HepG2 (cell line): ENCODE measurements around the gene SMOC1.

ENCODE experiments used
- KDM4B ChIP-seq: sonication (generic); formaldehyde crosslinking; IDR thresholded peaks from 2 replicates; pipeline ENCODE4 v1.4.0; 2020; ENCODE audit warnings: missing genetic modification reagents
- SRF ChIP-seq: IDR thresholded peaks from 2 replicates; pipeline ENCODE4 v1.6.1; 2011; ENCODE audit warnings: mild to moderate bottlenecking, low read depth, low read length, moderate library complexity
- TRIM24 ChIP-seq: sonication (generic); formaldehyde crosslinking; IDR thresholded peaks from 2 replicates; pipeline ENCODE4 v1.8.0; 2022; ENCODE audit warnings: mild to moderate bottlenecking, missing genetic modification reagents
- TF ChIP-seq, protein P1 (sequence below): sonication (generic); formaldehyde crosslinking; IDR thresholded peaks from 2 replicates; pipeline ENCODE4 v1.5.0; 2020; ENCODE audit warnings: mild to moderate bottlenecking, missing genetic modification reagents, moderate library complexity
- TF ChIP-seq, protein P2 (sequence below): sonication (generic); formaldehyde crosslinking; IDR thresholded peaks from 2 replicates; pipeline ENCODE4 v1.5.1; 2020; ENCODE audit warnings: mild to moderate bottlenecking, moderate library complexity, missing genetic modification reagents

DNA sequence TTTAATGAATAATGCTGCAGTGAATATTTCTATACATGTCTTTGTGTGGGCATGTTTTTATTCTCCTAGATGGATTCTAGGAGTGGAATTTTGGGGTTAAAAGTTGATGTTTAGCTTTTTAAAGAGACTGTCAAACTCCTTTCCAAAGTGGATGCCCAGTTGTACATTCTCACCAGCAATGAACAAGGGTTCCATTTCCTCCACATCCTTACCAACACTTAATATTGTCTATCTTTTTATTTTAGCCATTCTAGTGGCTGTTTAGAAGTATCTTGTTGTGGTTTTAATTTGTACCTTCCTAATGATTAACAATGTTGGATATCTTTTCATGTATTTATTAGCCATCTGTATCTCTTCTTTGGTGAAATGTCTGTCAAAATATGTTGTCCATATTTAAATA, 109.8 kb downstream of the SMOC1 start:
- no peak for TF ChIP-seq KDM4B
- TF ChIP-seq SRF, result no peak
- TF ChIP-seq, protein P1, sequence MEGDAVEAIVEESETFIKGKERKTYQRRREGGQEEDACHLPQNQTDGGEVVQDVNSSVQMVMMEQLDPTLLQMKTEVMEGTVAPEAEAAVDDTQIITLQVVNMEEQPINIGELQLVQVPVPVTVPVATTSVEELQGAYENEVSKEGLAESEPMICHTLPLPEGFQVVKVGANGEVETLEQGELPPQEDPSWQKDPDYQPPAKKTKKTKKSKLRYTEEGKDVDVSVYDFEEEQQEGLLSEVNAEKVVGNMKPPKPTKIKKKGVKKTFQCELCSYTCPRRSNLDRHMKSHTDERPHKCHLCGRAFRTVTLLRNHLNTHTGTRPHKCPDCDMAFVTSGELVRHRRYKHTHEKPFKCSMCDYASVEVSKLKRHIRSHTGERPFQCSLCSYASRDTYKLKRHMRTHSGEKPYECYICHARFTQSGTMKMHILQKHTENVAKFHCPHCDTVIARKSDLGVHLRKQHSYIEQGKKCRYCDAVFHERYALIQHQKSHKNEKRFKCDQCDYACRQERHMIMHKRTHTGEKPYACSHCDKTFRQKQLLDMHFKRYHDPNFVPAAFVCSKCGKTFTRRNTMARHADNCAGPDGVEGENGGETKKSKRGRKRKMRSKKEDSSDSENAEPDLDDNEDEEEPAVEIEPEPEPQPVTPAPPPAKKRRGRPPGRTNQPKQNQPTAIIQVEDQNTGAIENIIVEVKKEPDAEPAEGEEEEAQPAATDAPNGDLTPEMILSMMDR, result no peak
- TF ChIP-seq, protein P2, sequence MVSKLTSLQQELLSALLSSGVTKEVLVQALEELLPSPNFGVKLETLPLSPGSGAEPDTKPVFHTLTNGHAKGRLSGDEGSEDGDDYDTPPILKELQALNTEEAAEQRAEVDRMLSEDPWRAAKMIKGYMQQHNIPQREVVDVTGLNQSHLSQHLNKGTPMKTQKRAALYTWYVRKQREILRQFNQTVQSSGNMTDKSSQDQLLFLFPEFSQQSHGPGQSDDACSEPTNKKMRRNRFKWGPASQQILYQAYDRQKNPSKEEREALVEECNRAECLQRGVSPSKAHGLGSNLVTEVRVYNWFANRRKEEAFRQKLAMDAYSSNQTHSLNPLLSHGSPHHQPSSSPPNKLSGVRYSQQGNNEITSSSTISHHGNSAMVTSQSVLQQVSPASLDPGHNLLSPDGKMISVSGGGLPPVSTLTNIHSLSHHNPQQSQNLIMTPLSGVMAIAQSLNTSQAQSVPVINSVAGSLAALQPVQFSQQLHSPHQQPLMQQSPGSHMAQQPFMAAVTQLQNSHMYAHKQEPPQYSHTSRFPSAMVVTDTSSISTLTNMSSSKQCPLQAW (CRISPR knock-in tag), result no peak
- TF ChIP-seq TRIM24 (CRISPR knock-in tag), result no peak
